Large intestine (tissue), 3 donors: Measurements from ENCODE around the gene SSBP3. TPM values are rescaled to one million over a fixed set of nuclear protein-coding genes. Genes with fewer than 3 reads are reported as not detected.

Source experiments
- DNase-seq, 2 donors: peaks; one replicate each; pipeline versions ENCODE4 v3.0.0 to v3.0.0-alpha.2; 2013
- H3K27ac ChIP-seq: one replicate; pipeline ENCODE4 v1.5.1; 2013; ENCODE audit warnings: low read length
- H3K27me3 ChIP-seq: 2 replicates; pipeline ENCODE4 v1.6.1; 2013; ENCODE audit warnings: low read length; ENCODE audit not compliant: control insufficient read depth, insufficient read depth
- H3K36me3 ChIP-seq: 2 replicates; pipeline ENCODE4 v1.6.1; 2013; ENCODE audit warnings: low read length; ENCODE audit not compliant: control insufficient read depth, insufficient read depth
- H3K4me1 ChIP-seq: one replicate; pipeline ENCODE4 v1.6.1; 2013; ENCODE audit warnings: low read length; ENCODE audit not compliant: control insufficient read depth, insufficient read depth
- H3K4me3 ChIP-seq: one replicate; pipeline ENCODE4 v1.5.1; 2013; ENCODE audit warnings: low read length
- H3K9me3 ChIP-seq: one replicate; pipeline ENCODE4 v1.6.1; 2013; ENCODE audit warnings: mild to moderate bottlenecking, low read depth, low read length, moderate library complexity; ENCODE audit not compliant: control insufficient read depth
- WGBS: methylation state at CpG from one replicate; pipeline ENCODE4 v1.1.5; 2013; ENCODE audit warnings: low lambda C conversion rate; ENCODE audit not compliant: insufficient coverage; 5-methylcytosine and 5-hydroxymethylcytosine counted together
- polyA plus RNA-seq: library from polyadenylated mRNA; unstranded; fragments of 120-200 nt; gene quantifications from one replicate; pipeline ENCODE4 v1.2.1, GENCODE V29; 2013

SSBP3 gene
- polyA plus RNA-seq, 1 donor = 48.2 TPM

DNA sequence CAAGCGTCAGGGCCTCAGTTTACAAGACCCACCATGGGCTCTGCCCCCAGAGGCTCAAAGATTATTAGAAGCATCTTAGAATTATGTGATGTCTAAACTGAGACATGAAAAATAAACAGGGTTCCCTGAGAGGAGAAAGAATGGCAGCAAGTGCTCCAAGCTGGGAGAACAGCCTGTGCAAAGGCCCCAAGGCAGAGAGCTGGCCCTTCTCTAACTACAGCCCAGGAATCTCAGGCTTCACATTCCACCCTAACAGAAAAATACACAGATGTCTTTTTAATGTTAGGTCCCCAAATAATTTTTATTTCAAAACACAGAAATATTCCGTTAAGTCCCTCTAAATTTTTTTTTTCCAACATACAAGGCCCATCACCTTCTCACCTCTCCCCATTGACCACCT is 21.7 kb downstream of the SSBP3 start:
- H3K4me3 ChIP-seq = no peak overlapping the region
- 90% methylated on average over 1 of the region's 2 CpGs for WGBS
- no peaks in the 10 kb centered on the region for H3K27me3 ChIP-seq
- H3K4me1 ChIP-seq = peaks cover 16% of the 10 kb centered on the region
- no peak overlapping the region for H3K27ac ChIP-seq
- no peaks in the 10 kb centered on the region for H3K9me3 ChIP-seq
- no peak for DNase-seq
- H3K36me3 ChIP-seq = peaks cover 39% of the 10 kb centered on the region

- no peaks in the 10 kb centered on the region for H3K27me3 ChIP-seq
- WGBS = no CpG with 5 or more reads among the region's 4 CpGs
- no peak overlapping the region for H3K27ac ChIP-seq
- no peak overlapping the region for H3K4me3 ChIP-seq
- H3K36me3 ChIP-seq = peaks cover 29% of the 10 kb centered on the region
- no peaks in the 10 kb centered on the region for H3K9me3 ChIP-seq
- no peak for DNase-seq
- H3K4me1 ChIP-seq = peaks cover 16% of the 10 kb centered on the region
Measured at GRCh38 chr1:54381524-54381923, 24.7 kb downstream of the SSBP3 start.

- Histone ChIP-seq H3K27me3 (no peaks in the 10 kb centered on the region), H3K4me1 (peaks cover 16% of the 10 kb centered on the region), H3K36me3 (peaks cover 27% of the 10 kb centered on the region), H3K4me3 (no peak overlapping the region), H3K27ac (no peak overlapping the region), H3K9me3 (no peaks in the 10 kb centered on the region)
- no peak for DNase-seq
- no CpG with 5 or more reads among the region's 15 CpGs for WGBS
Measured at GRCh38 chr1:54380290-54380882, 25.8 kb downstream of the SSBP3 start.

- Histone ChIP-seq H3K27ac (no peak overlapping the region), H3K27me3 (no peaks in the 10 kb centered on the region), H3K4me1 (peaks cover 9% of the 10 kb centered on the region), H3K36me3 (peaks cover 28% of the 10 kb centered on the region), H3K4me3 (no peak overlapping the region), H3K9me3 (no peaks in the 10 kb centered on the region)
- no CpG with 5 or more reads among the region's 23 CpGs for WGBS
- no peak for DNase-seq
Measured at GRCh38 chr1:54379555-54380289, 26.5 kb downstream of the SSBP3 start.

DNA sequence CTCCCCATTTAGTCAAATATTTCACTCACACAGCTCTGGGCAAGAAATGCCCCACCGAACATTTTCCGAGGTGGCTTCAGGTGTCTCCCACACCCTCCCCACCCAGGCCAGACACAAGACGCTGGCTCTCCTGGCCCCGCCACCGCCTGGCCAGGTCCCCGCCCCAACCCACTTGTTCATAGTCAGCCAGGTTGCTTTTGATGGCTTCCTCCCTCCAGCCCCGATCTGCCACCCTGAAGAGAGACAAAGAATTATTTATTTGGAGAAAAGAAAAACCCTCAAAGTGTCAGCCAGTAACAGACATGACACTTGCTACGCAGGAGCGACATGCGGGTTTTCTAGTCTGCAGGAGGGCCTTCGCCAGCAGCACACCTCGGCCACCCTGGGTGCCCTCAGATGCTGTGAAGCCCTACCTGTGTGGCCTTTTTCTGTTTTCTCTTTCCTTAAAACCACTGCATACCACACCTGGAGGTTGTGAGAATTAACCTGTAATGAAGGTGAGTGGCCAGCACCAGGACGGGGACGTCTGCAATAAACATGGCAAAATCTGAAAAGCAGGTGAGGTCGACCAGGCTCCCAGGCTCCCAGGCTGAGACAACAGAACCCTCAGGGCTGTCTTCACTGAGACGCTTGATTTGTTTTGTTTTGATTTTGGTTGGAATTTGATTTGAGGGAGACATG is 27.2 kb downstream of the SSBP3 start:
- Histone ChIP-seq H3K4me1 (peaks cover 8% of the 10 kb centered on the region), H3K36me3 (peaks cover 28% of the 10 kb centered on the region), H3K9me3 (no peaks in the 10 kb centered on the region), H3K27ac (no peak overlapping the region), H3K27me3 (no peaks in the 10 kb centered on the region), H3K4me3 (no peak overlapping the region)
- no peak for DNase-seq
- 100% methylated on average over 1 of the region's 16 CpGs for WGBS

DNA sequence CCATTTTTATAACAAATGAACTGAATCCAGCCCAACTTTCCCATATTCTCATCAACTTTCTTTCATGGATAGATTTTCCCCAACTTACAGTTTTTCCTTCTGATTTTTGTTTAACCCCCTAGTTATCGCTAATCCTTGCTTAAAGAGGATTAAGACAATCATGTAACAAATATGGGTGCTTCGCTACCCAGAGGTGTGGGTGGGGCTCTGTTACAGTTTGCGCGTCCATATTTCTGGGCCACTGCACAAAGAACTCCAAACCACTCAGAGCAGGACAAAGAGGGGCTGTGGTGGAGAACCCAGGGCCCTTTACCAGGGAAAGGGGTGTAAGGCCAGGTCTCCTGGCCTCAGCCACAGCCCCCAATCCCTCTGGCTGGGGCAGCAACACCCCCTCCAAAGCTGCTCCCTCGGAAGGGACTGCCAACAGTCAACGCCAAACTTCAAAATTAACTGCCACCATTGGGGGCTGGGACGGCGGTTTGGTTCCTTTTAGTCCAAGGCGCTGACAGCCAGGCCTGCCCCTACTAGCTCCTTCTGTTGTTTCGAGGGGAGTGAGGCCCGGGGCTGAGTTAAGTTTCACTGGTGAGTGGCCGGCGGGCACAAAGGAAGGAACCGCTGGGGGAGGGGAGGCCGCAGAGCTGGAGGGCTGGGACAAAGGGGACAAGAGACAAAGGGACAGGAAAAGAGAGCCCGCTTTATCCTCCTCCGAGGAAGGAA is 27.9 kb downstream of the SSBP3 start:
- Histone ChIP-seq H3K27ac (no peak overlapping the region), H3K36me3 (peaks cover 28% of the 10 kb centered on the region), H3K27me3 (no peaks in the 10 kb centered on the region), H3K9me3 (no peaks in the 10 kb centered on the region), H3K4me1 (peaks cover 5% of the 10 kb centered on the region), H3K4me3 (no peak overlapping the region)
- no peak for DNase-seq
- no CpG with 5 or more reads among the region's 17 CpGs for WGBS

DNA sequence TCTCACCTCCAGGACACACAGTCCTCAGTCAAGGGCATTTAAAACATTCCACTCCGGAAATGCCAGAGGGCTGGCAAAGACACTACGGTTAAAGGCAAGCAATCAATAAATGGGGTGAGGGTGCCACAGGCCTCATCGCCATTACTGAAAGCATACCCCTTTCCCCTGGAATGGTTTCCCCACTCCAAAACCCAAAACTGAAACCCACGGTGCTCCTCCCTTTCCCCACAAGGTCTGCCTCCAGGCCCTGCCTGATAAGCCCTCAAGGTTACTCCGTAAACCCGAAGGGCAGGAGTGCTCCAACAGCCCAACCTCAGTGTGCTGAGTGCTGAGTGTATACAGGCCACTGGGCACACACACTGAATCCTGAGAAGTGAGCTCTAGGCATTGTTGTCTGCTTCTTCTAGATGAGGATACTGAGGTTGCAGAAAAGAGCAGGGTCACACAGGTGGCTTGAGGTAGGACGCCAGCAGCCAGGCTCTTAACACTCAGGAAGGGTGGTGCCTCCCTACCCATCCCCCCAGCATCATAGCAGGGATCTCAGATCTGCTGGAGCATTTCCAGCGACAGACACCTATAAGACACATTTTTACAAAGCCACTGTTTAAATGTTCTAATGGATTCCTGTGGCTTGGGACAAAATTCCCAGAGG is 29.0 kb downstream of the SSBP3 start:
- Histone ChIP-seq H3K9me3 (no peaks in the 10 kb centered on the region), H3K4me1 (peaks cover 12% of the 10 kb centered on the region), H3K27me3 (no peaks in the 10 kb centered on the region), H3K36me3 (peaks cover 28% of the 10 kb centered on the region), H3K27ac (no peak overlapping the region), H3K4me3 (no peak overlapping the region)
- no CpG with 5 or more reads among the region's 8 CpGs for WGBS
- DNase-seq = no peak

GRCh38 chr1:54376430-54377039 is 29.7 kb downstream of the SSBP3 start:
- Histone ChIP-seq H3K4me1 (peaks cover 18% of the 10 kb centered on the region), H3K9me3 (no peaks in the 10 kb centered on the region), H3K4me3 (no peak overlapping the region), H3K36me3 (peaks cover 28% of the 10 kb centered on the region), H3K27ac (no peak overlapping the region), H3K27me3 (no peaks in the 10 kb centered on the region)
- WGBS = 80% methylated on average over 1 of the region's 7 CpGs
- DNase-seq = peak in 1 of 2 donors; percentile 50

- DNase-seq = no peak
- Histone ChIP-seq H3K27ac (no peak overlapping the region), H3K4me3 (no peak overlapping the region), H3K27me3 (no peaks in the 10 kb centered on the region), H3K4me1 (peaks cover 25% of the 10 kb centered on the region), H3K36me3 (peaks cover 28% of the 10 kb centered on the region), H3K9me3 (no peaks in the 10 kb centered on the region)
- WGBS = no CpG with 5 or more reads among the region's 8 CpGs
Measured at GRCh38 chr1:54375712-54376429, 30.3 kb downstream of the SSBP3 start.
